ENCODE data around the gene TMEM232.

GRCh38 chr5:110757118-110757729 lies 30.8 kb upstream of the TMEM232 start:
- TF ChIP-seq CTCF (conservative IDR thresholded peaks at IDR 0.05; ENCODE audit: low read depth, low read length) (peak; percentile 72), FOS (IDR thresholded peaks at IDR 0.05; ENCODE audit: low read depth, low read length) (no peak)
